Stimulated activated CD4-positive, alpha-beta T cell treated with anti-CD3 and anti-CD28 coated beads, Interleukin-12 subunit alpha, Interleukin-12 subunit beta, amount 100 ng/mL, for 48 hours (primary cell): ENCODE measurements around the gene LBH.

Experiments used
- DNase-seq, 3 donors: peaks; one replicate each; pipeline ENCODE4 v3.0.0-alpha.2; 2020; ENCODE audit warnings: low read depth in 2 of 3, low spot score in 1 of 3

Gene LBH

GRCh38 chr2:30234180-30234971, 3.0 kb downstream of the LBH start:
- peak in 1 of 3 donors; percentile 36 for DNase-seq

DNA sequence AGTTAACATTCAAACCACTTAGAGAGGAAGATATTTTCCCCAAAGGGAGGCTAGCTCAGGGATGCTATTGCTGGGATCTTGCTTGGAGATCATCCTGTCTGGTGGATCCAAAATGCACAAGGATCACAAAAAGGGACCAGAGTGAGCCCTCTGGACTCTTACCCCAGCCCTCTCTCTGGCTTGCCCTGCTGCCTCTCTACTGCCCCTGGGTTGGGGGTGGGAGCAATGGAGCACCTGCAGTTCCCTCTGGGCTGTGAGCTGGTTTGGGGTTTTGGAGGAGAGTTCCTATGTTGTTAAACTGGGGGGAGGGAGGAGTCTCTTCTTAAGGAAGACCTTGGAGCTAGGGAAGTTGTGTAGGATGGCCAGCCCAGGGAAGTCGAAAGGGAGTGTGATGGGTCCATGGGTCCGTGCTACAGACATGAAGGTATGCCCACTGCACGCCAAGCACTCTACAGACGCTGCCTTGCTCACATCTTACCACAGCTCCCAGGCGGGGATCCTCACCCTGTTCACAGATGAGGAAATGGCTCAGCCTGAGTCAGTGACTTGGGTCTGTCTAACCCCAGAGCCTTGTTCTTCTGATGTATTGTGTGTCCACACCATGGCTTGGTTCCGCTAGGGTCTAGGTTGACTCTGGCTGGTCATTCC, 3.8 kb downstream of the LBH start:
- peak in 2 of 3 donors; percentile 52 to 70 for DNase-seq

DNA sequence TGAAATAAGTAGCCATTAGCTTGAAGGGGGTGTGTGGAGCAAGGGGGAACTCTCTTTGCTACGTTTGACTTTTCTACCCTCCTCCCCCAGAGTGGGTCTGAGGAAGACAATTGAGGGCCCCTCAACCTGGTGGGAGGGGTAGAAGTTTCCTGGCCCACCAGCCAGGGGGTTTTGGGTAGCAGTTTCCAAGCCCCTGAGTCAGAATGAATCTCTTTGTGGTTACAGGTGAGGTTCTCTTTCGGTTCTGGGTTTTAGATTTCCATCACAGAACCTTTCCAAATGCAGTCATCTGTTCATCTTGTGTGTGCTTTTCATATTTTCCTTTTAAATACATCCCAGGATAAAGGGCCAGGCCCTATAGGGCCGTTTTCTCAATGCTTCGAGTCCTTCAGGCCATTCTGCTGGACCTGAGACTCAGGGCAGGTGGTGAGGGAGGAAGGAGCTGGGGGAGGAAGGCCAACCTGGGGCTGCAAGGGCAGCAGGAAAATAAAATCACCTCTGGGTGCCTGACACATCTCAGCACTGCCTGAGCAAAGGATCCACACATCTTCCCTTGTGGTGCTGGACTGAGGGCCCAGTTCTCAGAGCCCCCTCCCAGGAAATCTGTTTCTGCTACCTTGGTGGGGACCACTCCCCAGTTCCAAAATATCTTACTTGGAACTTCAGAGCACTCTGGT, 4.7 kb downstream of the LBH start:
- no peak for DNase-seq

- no peak for DNase-seq
Observed at GRCh38 chr2:30236591-30237238, 5.4 kb downstream of the LBH start.

GRCh38 chr2:30237239-30237965, 6.1 kb downstream of the LBH start:
- DNase-seq: no peak

DNA sequence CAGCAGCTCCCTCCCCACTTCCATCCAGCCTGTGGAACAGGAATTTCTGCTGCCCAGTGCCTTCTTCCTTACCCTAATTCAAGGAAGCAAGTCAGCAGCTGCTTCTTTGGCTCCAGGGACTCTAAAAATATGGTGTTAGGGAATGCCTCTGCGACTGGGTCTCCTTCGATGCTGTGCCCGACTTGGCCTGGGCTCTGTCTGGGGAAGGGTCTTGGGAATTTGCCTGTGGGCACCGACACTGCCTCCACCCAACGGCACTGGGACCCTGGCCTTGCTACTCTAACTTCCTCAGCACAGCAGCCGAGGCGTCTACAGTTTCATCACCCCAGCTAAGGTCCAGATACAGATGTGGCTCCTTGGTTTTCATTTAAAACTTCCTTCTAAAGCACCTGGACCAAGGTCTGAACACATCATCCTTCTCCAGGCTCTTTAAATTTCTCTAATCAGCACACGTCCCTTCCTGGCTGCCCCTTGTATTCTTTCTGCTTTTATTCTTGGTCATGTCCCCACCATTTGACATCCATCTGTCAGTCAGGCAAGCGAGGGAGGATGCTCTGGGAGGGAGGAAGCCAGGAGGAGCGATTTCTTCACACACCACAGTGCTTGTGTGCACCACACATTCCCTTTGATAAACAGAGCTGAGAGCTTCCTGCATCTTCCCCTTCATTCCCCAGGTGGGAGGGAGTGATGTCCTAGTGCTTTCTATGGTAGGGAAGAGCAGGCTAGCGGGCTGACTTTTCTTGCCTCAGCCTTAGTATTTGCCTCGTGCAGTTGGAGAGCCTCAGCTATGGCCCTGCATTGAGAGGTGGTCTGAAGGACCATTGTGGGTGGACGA, 6.8 kb downstream of the LBH start:
- DNase-seq: no peak

DNA sequence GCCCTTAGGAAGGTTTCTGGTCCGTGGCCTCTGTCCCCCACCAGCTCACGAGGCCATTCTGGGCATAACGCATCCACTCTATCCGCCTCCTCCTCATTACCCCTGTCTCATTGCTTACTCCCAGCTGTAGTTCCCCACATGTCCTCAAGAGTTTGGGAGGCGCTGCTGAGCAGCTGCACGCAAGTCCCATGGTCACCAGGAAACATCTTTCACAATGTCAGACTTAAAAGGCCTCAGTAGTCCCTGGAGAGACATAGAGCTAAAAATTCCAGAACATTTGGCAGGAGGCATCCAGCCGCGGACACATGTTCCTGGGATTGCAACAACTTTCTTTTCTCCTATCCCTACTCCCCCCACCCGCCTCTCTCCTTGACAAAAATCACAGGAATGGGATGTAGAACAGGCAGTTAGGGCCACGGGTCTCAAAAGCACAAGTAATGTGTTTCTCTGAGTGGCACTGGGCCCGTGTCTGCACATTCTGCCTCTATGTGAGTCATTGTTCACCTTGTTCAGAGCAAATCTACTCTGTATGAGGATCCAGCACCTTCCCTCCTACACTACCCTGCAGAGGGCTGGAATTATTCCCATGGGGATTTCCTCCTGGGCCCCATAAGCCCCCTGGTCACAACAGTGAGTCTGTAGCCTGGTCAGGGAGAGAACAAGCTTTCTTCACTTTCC, 8.1 kb downstream of the LBH start:
- peak; percentile 65 to 84 (median 68) for DNase-seq

DNA sequence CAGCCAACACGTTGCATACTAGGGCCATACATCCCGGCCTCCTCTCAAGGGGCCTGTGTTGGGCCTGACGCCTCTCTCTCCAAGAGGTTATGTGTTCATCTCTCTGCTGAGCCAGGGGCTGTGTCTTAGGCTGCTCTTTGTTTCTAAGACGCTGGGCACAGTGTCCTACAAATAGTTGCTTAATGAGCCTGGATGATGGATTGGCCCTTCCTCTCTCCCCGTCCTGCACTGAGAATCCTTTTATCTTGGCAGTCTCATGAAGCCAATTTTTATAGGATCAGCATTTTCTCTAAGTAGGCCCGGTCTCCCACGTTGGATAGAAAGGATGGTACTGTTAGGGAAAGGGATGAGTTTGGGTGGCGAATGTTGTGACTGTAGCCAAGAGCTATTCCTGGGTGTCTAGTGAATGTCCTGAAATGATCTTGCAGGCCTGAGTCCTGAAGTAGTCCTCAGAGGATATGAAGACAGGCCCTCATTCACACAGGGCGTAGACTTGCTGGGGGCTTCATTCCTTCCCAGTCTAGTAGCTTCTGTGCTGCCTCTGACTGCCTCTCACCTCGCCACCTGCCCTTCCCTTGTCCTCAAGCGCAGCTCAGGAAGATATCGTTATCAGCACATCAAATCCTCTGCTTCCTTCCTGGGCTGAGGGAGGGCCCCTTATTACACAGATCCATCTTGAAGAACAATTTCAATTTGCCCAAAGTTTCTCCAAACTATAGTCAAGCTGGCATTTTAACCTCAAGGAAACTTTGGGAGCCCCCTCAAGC, 8.8 kb downstream of the LBH start:
- no peak for DNase-seq

DNA sequence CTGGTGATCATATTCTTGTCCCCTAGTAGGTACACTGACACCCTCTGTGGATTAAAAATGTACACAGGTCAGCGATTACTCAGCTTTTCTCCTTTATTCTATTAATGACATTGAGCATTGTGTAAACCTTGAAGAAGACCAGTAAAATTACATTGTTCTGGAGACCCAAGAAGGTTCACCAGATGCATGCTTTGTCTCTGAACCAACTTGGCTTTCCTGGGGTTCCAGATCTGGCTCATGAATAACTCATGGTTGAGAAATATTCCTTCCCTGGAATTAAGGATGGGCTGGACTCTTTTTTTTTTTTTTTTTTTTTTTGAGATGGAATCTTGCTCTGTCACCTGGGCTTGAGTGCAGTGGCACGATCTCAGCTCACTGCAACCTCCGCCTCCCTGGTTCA, 11.9 kb downstream of the LBH start:
- DNase-seq: no peak

- DNase-seq: no peak
Observed at GRCh38 chr2:30245364-30245763, 14.0 kb downstream of the LBH start.

GRCh38 chr2:30248791-30249190, 17.5 kb downstream of the LBH start:
- DNase-seq: no peak

DNA sequence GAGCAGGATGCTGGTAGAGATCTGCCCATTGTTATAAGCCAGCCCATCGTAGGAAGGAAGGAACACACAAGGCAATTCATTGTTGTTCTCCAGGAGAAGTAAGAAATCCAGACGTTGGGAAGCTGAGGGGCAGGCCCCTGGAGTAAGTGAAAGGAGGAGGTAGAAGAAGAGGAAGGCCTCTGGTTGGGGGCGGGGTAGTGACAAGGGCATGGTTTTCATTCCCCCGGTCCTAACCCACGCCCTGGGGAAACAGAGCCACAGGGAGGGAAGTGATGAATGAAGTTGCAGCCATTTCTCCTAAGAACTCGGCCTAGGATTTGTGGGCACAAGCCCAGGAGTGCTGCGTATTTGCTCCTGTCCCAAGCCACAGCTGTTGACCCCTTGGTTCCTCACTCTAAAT, 18.0 kb downstream of the LBH start:
- DNase-seq: no peak

DNA sequence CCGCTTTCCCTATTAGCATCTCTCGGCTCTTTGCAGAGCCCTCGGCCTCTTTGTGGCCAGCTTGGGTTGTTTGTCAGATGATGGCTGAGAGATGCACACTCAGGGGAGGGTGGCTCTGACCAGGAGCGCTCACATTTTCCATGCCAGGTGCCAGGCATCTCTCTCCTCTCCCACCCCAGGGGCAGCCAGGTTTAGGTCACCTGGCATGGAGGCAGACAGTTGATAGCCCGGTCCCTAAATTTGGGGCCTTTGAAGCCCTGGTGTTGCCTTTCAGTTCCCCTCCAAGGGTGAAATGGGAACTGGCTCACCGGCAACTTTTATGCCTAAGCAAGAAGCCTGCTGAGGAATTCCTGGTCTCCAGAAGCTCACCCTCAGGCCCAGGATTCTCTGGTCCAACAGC, 19.1 kb downstream of the LBH start:
- DNase-seq: no peak

- peak in 2 of 3 donors; percentile 46 to 63 for DNase-seq
Observed at GRCh38 chr2:30252723-30253701, 21.7 kb downstream of the LBH start.

- DNase-seq: no peak
Observed at GRCh38 chr2:30253873-30254684, 22.7 kb downstream of the LBH start.

GRCh38 chr2:30254685-30255001, 23.3 kb downstream of the LBH start:
- no peak for DNase-seq

DNA sequence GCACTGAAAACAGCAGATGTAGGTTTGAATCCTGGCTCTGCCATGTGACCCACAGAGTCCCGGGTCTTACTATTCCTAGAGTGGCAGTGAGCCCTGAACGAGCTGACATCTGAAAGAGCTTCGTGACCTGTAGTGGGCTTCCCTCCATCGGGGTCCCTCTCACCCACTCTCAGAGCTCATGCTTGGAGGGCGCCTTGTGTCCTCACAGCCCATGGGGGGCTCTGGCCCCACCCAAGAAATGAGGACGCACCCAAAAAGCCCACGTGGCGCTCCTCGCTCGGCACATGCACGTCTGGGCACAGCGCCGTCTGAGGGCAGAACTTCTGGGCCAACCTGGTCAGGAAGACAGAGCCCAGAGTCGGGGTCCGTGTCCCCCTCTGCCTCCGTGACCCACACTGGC, 23.7 kb downstream of the LBH start:
- no peak for DNase-seq
